Liver (tissue), 9 donors: ENCODE results near the gene HILPDA. TPM values are rescaled to one million over a fixed set of nuclear protein-coding genes. Genes with fewer than 3 reads are reported as not detected.

ENCODE experiments used
- DNase-seq: peaks from one replicate; pipeline ENCODE4 v3.0.0-alpha.2; 2017; ENCODE audit warnings: low spot score
- H3K27ac ChIP-seq, 2 donors: one replicate each; pipeline ENCODE4 v1.7.0; 2013; ENCODE audit warnings: inconsistent platforms in 2 of 2, low read length in 2 of 2, control low read depth in 1 of 2, low read depth in 1 of 2, mild to moderate bottlenecking in 1 of 2
- H3K27me3 ChIP-seq, 4 donors: one replicate each; pipeline versions ENCODE4 v1.6.1 to v1.7.0; 2013; ENCODE audit warnings: low read length in 3 of 4, inconsistent platforms in 1 of 4, mild to moderate bottlenecking in 1 of 4, moderate library complexity in 1 of 4; ENCODE audit not compliant: control insufficient read depth in 4 of 4, insufficient read depth in 4 of 4
- H3K36me3 ChIP-seq, 4 donors: one replicate each; pipeline versions ENCODE4 v1.6.1 to v1.7.0; 2013; ENCODE audit warnings: low read length in 3 of 4, mild to moderate bottlenecking in 3 of 4, low read depth in 1 of 4, moderate library complexity in 1 of 4; ENCODE audit not compliant: control insufficient read depth in 4 of 4, insufficient read depth in 3 of 4
- H3K4me1 ChIP-seq, 4 donors: one replicate each; pipeline versions ENCODE4 v1.6.1 to v1.7.0; 2013; ENCODE audit warnings: low read length in 3 of 4, mild to moderate bottlenecking in 3 of 4, moderate library complexity in 1 of 4; ENCODE audit not compliant: control insufficient read depth in 4 of 4, insufficient read depth in 4 of 4
- H3K4me3 ChIP-seq, 3 donors: one replicate each; pipeline versions ENCODE4 v1.6.1 to v1.7.0; 2013; ENCODE audit warnings: low read length in 3 of 3, control low read depth in 1 of 3, low read depth in 1 of 3, mild to moderate bottlenecking in 1 of 3
- H3K9ac ChIP-seq, 2 donors: one replicate each; pipeline ENCODE4 v1.7.0; 2013; ENCODE audit warnings: low read length in 2 of 2, mild to moderate bottlenecking in 2 of 2, moderate library complexity in 2 of 2, control low read depth in 1 of 2, low read depth in 1 of 2
- H3K9me3 ChIP-seq, 4 donors: one replicate each; pipeline versions ENCODE4 v1.6.1 to v1.7.0; 2013; ENCODE audit warnings: low read length in 3 of 4; ENCODE audit not compliant: control insufficient read depth in 4 of 4
- ATF3 ChIP-seq: IDR thresholded peaks from 2 replicates; pipeline ENCODE4 v1.6.1; 2016; ENCODE audit warnings: antibody characterized with exemption
- EGR1 ChIP-seq, 2 donors: IDR thresholded peaks; 2 replicates each; pipeline ENCODE4 v1.6.1; 2016 to 2018; ENCODE audit warnings: antibody characterized with exemption in 2 of 2, low read depth in 2 of 2
- FOXA1 ChIP-seq: IDR thresholded peaks from 2 replicates; pipeline ENCODE4 v1.6.1; 2016; ENCODE audit warnings: antibody characterized with exemption
- FOXA2 ChIP-seq: IDR thresholded peaks from 2 replicates; pipeline ENCODE4 v1.6.1; 2016; ENCODE audit warnings: antibody characterized with exemption
- GABPA ChIP-seq, 2 donors: IDR thresholded peaks in 1 of 2; conservative IDR thresholded peaks in 1 of 2; 2 replicates each; pipeline ENCODE4 v1.6.1; 2016; ENCODE audit warnings: antibody characterized with exemption in 2 of 2, mild to moderate bottlenecking in 1 of 2, moderate library complexity in 1 of 2
- HNF4A ChIP-seq, 2 donors: conservative IDR thresholded peaks; 2 replicates each; pipeline ENCODE4 v1.6.1; 2016; ENCODE audit warnings: antibody characterized with exemption in 2 of 2, mild to moderate bottlenecking in 2 of 2
- HNF4G ChIP-seq: IDR thresholded peaks from 2 replicates; pipeline ENCODE4 v1.6.1; 2016; ENCODE audit warnings: antibody characterized with exemption
- JUND ChIP-seq, 2 donors: IDR thresholded peaks; 2 replicates each; pipeline ENCODE4 v1.6.1; 2016; ENCODE audit warnings: antibody characterized with exemption in 2 of 2
- NR2F2 ChIP-seq: IDR thresholded peaks from 2 replicates; pipeline ENCODE4 v1.6.1; 2016; ENCODE audit warnings: antibody characterized with exemption
- RAD21 ChIP-seq, 2 donors: IDR thresholded peaks; 2 replicates each; pipeline ENCODE4 v1.6.1; 2016; ENCODE audit warnings: antibody characterized with exemption in 2 of 2, mild to moderate bottlenecking in 2 of 2
- RXRA ChIP-seq, 2 donors: IDR thresholded peaks; 2 replicates each; pipeline ENCODE4 v1.6.1; 2017 to 2018; ENCODE audit warnings: antibody characterized with exemption in 2 of 2, mild to moderate bottlenecking in 1 of 2
- SP1 ChIP-seq: IDR thresholded peaks from 2 replicates; pipeline ENCODE4 v1.6.1; 2018; ENCODE audit warnings: antibody characterized with exemption, mild to moderate bottlenecking
- TAF1 ChIP-seq: conservative IDR thresholded peaks from 2 replicates; pipeline ENCODE4 v1.6.1; 2016; ENCODE audit warnings: antibody characterized with exemption, mild to moderate bottlenecking
- YY1 ChIP-seq: IDR thresholded peaks from 2 replicates; pipeline ENCODE4 v1.6.1; 2016; ENCODE audit warnings: antibody characterized with exemption, mild to moderate bottlenecking
- WGBS: extraction: QIAGEN DNeasy Blood & Tissue Kit; methylation state at CpG from one replicate; pipeline ENCODE4 v1.1.7; 2013; 5-methylcytosine and 5-hydroxymethylcytosine counted together
- polyA plus RNA-seq, 2 donors: library from polyadenylated mRNA; stranded (reverse) in 1 of 2; unstranded in 1 of 2; fragments of 200-250 nt in 1 of 2; fragments of >200 nt in 1 of 2; fragmentation: Nextera tagmentation in 1 of 2; extraction: Ambion mirVana in 1 of 2; gene quantifications; one replicate each; pipeline versions ENCODE4 v1.2.1 to v1.2.3, GENCODE V29; 2013 to 2015
- total RNA-seq, 2 donors: library from RNA; depleted of rRNA; stranded (reverse); fragments of >200 nt; gene quantifications; one replicate each; pipeline ENCODE4 v1.2.3, GENCODE V29; 2014
- TF ChIP-seq, protein P1 (sequence below): IDR thresholded peaks from 2 replicates; pipeline ENCODE4 v1.6.1; 2016; ENCODE audit warnings: antibody characterized with exemption, mild to moderate bottlenecking
- TF ChIP-seq, protein P2 (sequence below): IDR thresholded peaks from 2 replicates; pipeline ENCODE4 v1.6.1; 2016; ENCODE audit warnings: antibody characterized with exemption
- TF ChIP-seq, protein P3 (sequence below): IDR thresholded peaks from 2 replicates; pipeline ENCODE4 v1.6.1; 2016; ENCODE audit warnings: antibody characterized with exemption
- donor health status: healthy.
- donor health status: healthy.
- donor health status: healthy.
- donor health status: healthy.
- donor health status: healthy.

The HILPDA gene
- total and polyA plus RNA-seq, 4 donors = 3.9 to 5.6 (median 5.2) TPM

DNA sequence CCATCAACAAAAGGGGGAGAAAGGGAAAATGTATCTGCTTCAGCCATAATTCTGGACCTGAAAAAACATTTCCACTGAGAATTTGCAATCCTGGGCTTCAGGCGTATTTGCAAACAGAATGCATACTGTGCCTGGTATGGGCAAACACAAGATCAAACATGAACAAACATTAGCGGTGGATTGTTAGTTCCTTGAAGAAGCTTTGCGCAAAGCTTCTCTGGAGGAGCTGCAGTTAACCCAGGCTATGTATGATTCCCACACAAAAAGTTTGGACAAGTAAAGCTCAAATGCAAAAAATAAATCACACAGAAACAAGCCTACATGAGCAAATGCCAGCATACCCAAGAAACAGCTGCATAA lies 20.4 kb upstream of the HILPDA start:
- Histone ChIP-seq H3K9me3 (no peaks in the 10 kb centered on the region), H3K27ac (no peak overlapping the region), H3K9ac (no peak overlapping the region), H3K27me3 (no peaks in the 10 kb centered on the region), H3K4me1 (no peaks in the 10 kb centered on the region), H3K36me3 (no peaks in the 10 kb centered on the region), H3K4me3 (no peak overlapping the region)
- 72% methylated on average over 3 of the region's 3 CpGs for WGBS
- no peak for DNase-seq
- TF ChIP-seq HNF4G (no peak), SP1 (no peak), RXRA (IDR thresholded peaks at IDR 0.05) (no peak), TAF1 (no peak), YY1 (no peak), ATF3 (no peak), JUND (IDR thresholded peaks at IDR 0.05) (no peak)
- TF ChIP-seq, protein P1, sequence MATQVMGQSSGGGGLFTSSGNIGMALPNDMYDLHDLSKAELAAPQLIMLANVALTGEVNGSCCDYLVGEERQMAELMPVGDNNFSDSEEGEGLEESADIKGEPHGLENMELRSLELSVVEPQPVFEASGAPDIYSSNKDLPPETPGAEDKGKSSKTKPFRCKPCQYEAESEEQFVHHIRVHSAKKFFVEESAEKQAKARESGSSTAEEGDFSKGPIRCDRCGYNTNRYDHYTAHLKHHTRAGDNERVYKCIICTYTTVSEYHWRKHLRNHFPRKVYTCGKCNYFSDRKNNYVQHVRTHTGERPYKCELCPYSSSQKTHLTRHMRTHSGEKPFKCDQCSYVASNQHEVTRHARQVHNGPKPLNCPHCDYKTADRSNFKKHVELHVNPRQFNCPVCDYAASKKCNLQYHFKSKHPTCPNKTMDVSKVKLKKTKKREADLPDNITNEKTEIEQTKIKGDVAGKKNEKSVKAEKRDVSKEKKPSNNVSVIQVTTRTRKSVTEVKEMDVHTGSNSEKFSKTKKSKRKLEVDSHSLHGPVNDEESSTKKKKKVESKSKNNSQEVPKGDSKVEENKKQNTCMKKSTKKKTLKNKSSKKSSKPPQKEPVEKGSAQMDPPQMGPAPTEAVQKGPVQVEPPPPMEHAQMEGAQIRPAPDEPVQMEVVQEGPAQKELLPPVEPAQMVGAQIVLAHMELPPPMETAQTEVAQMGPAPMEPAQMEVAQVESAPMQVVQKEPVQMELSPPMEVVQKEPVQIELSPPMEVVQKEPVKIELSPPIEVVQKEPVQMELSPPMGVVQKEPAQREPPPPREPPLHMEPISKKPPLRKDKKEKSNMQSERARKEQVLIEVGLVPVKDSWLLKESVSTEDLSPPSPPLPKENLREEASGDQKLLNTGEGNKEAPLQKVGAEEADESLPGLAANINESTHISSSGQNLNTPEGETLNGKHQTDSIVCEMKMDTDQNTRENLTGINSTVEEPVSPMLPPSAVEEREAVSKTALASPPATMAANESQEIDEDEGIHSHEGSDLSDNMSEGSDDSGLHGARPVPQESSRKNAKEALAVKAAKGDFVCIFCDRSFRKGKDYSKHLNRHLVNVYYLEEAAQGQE = no peak

GRCh38 chr7:128437426-128438332 lies 18.0 kb upstream of the HILPDA start:
- no peaks in the 10 kb centered on the region for H3K9me3 ChIP-seq
- H3K27ac ChIP-seq = no peak overlapping the region
- no peak for DNase-seq
- no peaks in the 10 kb centered on the region for H3K27me3 ChIP-seq
- H3K4me1 ChIP-seq = no peaks in the 10 kb centered on the region
- no peaks in the 10 kb centered on the region for H3K36me3 ChIP-seq
- no peak overlapping the region for H3K4me3 ChIP-seq
- no peak for TF ChIP-seq ATF3
- no peak for TF ChIP-seq RAD21 (IDR thresholded peaks at IDR 0.05)
- no peak for TF ChIP-seq NR2F2
- TF ChIP-seq, protein P1 = no peak
- TF ChIP-seq, protein P2, sequence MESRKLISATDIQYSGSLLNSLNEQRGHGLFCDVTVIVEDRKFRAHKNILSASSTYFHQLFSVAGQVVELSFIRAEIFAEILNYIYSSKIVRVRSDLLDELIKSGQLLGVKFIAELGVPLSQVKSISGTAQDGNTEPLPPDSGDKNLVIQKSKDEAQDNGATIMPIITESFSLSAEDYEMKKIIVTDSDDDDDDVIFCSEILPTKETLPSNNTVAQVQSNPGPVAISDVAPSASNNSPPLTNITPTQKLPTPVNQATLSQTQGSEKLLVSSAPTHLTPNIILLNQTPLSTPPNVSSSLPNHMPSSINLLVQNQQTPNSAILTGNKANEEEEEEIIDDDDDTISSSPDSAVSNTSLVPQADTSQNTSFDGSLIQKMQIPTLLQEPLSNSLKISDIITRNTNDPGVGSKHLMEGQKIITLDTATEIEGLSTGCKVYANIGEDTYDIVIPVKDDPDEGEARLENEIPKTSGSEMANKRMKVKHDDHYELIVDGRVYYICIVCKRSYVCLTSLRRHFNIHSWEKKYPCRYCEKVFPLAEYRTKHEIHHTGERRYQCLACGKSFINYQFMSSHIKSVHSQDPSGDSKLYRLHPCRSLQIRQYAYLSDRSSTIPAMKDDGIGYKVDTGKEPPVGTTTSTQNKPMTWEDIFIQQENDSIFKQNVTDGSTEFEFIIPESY = no peak
- TF ChIP-seq HNF4A (conservative IDR thresholded peaks at IDR 0.05) = no peak
- no peak for TF ChIP-seq HNF4G
- no peak for TF ChIP-seq YY1
- no peak for TF ChIP-seq GABPA (IDR thresholded peaks at IDR 0.05 in 1 of 2, conservative IDR thresholded peaks at IDR 0.05 in 1 of 2)
- TF ChIP-seq EGR1 (IDR thresholded peaks at IDR 0.05; ENCODE audit: low read depth in 2 of 2) = no peak
- no peak for TF ChIP-seq FOXA2
- TF ChIP-seq FOXA1 = no peak
- no peak for TF ChIP-seq JUND (IDR thresholded peaks at IDR 0.05)
- TF ChIP-seq TAF1 = no peak
- no peak for TF ChIP-seq SP1
- TF ChIP-seq, protein P3, sequence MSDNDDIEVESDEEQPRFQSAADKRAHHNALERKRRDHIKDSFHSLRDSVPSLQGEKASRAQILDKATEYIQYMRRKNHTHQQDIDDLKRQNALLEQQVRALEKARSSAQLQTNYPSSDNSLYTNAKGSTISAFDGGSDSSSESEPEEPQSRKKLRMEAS = no peak
- H3K9ac ChIP-seq = no peak overlapping the region
- 86% methylated on average over 8 of the region's 8 CpGs for WGBS
